ENCODE results near the gene SETBP1.

The SETBP1 gene

DNA sequence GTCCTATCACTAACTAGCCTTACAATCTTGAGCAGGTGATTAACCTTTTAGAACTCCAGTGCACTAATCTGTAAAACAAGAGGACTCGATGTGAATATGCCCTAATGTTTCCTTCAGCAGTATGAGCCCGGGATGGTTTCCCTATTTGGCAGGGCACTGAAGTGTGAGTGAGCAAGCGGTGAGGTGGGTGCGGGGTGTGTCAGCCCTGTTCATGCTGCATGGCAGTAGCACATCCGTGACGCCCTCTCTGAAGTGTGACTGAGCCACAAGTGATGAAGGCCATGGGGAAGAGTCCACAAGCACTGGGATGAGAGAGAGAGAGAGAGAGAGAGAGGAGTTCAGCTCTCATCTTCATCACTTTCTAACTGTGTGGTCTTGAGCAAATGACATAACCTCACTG lies 168.7 kb downstream of the SETBP1 start:
- no peak for DNase-seq

DNA sequence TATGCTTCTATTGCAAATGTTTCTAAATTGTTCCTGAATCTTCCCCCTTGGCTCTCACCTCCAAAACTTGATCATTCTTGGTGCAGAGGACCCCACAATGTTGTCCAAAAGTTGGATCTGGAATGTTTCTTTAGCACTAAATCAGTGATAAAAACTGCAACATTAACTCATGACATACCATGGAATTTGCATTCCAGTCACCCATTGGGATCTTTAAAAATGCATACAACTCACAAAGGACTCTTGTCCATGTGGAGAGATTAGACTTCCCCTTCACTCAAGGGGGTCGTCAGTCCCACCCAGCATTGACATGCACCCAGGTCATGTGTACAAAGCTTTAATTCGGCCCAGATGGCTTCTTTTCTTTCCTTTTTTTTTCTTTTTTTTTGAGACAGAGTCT lies 169.3 kb downstream of the SETBP1 start:
- DNase-seq = no peak

DNA sequence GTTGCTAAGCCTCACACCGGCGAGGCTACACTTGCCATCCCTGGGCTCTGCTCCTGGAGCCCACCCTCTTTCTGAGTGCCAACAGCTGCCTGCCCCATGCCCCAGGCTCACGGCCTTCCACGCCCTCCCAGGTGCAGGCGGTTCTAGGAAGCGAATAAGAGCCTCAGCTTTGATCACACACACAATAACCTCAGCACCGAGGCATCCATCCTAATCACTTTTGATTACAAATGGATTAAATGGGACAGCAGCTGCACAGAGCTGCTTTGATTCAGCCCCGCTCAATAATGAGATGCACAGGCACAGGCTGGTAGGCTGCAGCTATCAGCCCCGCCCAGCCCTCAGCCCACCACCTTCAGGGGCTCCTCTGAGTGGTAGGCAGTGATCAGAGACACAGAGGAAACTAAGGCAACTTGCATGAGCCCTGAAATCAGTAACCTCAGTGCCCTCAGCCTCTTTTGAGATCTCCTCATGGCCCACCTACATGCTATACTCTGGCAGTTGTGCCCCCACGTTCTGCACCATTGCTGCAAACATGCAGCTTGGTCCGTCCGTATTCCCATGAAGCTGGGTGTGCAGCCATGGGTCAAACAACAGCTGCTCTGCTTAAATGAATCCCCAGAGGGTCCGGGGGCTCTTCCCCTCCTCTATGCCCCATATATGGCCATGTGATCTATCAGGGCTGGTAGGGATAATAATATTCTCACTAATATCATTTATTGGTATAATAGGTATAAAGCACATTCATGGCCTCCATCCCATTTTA lies 171.4 kb downstream of the SETBP1 start:
- no peak for DNase-seq

DNA sequence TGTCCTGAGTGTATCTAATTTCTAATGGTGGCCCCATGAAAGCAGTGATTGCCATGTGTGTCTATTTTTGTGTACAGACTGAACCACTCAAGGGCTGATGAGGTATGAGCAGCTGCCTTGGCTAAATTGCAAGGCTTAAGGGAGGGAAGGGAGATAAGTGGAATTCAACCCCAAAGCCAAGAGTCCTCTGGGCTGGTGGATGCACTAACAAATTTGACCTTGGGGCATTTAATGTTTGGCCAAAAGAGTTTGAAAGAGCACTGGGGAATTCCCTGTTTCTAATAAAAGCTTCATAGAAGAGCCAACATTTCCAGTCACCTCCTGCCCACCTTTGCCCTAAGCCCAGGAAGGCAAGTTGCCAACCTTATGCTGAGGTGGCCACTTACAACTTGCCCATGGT lies 172.1 kb downstream of the SETBP1 start:
- no peak for DNase-seq

DNA sequence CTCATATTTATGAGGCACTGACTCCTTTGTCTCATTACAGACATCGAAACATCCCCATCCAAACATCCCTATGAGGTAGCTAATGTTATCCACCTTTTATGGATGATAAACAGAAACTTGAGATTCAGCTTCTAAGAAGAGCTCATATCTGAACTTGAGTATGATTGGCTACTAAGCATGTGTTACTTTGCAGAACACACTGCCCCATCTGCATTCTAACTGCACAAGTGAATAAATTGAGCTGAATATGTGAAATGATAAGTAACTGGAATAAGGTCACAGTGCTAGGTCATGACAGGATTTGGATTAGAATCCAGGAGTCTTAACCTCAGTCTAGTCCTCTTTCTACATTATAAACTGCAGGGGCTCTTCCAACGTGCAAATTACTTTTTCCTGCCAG lies 172.7 kb downstream of the SETBP1 start:
- no peak for DNase-seq

DNA sequence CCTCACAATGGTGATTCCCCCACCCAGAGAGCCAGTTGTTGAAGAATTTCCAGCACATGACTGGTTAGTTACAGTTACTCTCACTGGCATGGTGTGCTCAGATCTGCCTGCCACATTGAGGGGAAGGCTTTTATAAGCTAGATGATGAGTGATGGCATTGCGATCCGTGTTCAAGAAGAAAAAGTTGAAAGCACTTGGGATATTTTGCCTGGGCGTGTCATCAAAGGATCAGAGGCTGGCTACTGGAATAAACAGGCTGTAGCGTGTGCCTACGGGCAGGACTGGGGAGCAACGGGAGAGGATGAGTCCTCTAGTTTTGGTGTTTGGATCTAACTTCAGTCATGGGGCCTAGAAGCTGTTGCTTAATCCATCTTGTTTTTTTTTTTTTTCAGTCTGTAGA lies 175.0 kb downstream of the SETBP1 start:
- DNase-seq = no peak

DNA sequence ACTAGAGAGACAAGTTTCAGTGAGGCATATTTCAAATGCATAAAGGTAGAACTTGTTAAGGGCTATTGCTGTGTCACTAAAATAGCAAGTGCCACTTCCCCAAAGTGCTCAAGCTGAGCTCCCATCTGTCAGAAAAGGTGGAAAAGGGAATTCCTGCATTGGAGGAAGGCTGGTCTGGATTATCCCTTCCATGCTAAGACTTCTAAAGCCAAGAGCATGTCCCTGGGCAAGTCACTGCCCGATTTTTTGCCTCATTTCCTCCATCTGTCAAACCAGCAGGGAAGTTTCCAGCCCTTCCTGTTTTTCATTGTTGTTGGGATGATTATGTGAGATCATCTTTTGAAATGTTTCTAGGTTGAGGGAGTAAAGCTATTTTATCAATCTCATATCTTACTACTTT lies 175.5 kb downstream of the SETBP1 start:
- DNase-seq = no peak

DNA sequence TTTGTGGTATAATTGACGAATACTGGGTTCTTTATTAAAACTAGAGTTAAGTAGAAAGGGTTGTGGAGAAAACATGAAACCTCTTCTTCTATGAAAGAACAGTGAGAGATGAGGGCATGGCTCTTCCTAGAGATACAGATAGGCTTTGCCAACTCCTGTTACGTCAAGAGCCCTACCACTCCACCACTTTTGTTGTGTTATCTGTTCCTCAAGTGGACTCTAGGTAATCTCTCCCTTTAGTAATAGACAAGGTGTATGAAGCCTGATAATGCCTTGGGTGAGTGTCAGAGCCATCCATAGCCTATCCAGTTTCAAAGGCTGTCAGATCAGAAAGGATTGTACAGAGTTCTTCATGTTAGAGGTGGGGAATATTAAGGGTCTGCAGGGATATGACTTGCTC lies 176.4 kb downstream of the SETBP1 start:
- DNase-seq = no peak

DNA sequence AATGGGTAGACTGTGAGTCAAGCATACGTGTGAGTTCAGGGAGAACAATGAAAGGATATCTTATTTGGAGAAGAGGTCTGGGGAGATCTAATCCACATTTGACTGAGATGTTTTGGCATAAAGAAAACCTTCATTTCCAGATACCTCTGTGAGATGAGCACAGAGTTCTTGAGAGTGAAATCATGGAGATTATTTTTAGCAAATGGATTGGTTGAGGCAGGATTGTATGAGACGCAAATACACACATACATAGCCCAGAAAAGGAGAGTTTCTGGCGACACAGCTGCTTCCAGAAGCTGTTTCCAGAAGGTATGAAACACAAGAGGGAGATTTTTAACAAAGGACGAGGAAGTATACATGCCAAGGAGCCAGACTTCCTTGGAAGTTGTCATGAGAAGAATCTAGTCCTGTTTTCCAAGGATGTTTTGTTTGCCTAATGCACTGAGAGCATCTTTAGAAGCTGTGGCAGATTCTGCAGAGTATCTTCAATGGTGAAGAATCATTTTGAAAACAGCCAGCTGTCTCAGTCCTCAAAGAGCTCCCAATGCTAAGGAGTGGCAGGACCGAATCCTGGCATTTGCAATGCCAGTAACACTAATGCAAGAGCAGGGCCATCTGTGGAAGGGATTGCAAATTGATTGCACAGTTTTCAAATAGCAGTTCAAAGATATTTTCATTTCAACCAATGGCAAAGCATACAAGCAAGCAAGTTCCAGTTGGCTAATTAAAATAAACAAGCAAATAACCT lies 177.2 kb downstream of the SETBP1 start:
- DNase-seq = no peak

DNA sequence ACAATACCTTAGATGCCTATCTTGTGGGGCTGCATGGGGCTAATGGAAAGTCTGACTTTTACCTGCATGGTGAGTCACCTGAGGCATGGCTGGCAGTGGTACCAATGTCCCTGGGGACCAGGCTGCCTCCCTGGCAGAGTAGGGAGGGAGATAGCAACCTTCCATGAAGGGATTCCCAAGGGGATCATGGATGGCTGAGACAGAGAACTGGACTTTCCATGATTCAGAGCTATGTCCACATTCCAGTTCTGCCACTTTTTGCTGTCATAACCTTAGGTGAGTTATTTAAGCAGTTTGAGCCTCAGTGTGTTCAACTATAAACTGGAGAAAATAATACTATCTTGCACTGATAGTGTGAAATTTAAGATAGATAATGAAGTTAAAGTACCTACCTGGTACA lies 178.6 kb downstream of the SETBP1 start:
- no peak for DNase-seq

DNA sequence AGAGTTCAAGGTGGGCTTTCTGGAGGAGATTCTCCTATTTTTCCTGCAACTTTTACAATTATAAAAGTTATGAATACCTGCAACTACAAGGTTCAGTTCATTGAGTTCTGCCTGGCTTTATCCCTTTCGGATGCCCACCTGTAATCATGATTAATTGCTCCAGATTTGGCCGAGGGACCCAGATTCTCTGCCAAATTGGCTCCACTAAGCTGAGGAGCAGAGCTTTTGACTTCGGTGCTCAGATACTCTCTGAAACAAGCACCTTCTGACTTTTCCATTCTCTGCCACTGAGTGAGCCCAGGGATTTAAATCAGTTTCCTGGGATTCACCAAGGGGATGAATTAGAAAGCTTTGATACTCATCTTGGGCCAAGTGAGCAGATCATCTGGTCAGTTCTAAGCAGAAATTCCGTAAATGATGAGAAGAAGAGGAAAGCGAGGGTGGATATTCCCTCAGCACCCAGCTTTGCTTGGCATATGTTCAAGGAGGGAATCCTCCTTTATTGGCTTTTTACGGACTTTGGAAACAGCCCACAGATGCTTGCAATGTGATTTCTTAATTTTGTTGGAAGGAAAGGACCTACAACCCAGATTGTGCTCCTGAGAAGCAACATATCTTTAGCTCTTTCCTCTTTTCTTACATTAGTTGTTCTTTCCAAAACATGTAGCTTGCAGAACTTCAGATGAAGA lies 179.2 kb downstream of the SETBP1 start:
- no peak for DNase-seq

DNA sequence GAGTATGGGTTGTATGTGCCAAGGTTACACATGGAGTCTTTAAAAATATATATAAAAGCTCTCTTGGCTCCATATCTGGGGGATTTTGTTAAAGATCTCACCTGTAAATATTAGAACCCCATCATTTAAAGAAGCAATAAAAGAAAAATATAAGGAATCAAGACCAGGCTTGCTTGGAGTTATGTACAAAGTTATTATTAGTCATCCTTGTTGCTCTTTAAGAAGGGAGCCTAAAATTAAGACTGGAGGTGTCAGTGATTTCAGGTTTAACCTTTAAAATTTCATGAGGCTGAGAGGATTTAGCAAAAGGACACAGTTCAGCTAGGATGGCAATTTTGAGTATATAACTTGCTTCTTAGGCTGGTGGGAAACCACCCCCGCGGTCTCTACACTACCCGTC lies 181.4 kb downstream of the SETBP1 start:
- DNase-seq = no peak

DNA sequence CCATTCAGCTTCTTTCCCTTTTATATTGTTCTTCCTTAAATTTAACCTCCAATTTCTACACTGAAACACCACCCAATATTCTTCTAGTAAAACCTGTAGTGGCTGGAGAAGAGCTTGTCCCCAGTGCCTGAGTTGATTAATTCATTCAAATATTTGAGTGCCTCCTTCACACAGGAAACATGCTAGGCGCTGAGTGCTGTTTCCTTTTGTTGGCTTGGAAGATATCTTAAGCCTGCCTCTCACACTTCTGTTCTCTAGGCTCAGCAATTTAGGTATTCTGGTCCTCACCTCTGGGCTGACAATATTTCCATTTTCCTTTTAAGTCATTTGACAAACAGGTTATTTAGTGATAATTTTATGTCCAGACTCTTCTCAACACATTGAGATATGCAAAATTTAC lies 185.4 kb downstream of the SETBP1 start:
- DNase-seq = no peak

DNA sequence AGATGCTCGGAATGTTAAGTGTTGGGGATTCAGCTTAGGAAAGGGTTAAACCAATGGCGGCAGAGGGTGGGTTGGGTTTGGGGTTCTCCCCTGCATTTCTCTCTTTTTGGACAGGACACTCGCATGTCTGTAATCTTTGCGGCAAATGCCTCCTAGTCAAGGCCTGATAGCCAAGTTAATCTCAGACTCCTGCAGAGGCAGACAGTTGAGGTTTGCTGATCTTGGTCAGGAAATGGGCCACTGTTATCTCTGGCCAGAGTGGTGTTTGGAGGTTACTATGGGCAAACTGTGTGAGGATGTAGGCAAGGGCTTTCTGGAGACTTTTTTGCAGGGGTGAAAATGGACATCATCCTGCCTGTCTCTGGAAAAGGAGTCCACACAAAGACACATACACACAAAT lies 188.8 kb downstream of the SETBP1 start:
- DNase-seq = no peak

DNA sequence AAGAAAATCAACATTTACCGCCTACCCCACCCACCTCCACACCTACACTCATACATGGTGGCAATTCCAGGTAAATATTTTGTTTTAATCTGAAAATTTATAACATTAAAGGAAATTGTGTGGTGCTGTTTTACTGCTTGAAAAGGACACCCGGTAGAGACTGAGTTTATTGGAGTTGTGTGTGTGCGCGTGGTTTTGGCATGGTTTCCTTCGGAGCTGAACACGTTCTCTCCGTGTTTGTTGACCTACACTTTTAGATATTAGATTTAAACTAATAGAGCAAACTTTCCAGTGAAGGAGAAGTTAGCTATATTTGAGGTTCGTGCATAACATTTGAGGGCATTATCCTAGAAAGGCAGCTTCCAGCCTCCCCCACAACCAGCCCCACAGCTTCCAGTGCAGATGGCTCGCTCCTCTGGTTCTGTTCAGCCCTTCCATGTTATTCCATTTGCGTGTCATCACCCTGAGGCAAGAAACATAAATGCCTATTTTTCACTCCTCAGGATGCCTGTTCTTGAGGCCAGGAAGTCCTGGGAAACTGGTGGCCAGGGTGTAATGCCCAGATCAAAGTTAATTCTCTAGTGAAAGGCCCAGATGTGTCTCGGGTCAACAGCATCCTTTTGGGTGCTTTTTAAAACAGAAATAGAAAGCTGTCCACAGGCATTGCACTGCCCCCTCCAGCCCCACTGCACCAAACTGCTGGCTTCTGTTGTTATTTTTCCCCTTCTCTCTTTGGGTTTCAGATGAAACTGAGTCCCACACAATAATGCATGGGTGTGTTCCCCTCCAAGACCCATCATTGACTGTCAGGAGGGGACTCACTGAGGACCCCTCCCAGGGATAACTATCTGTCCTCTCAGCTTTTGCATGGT lies 190.2 kb downstream of the SETBP1 start:
- no peak for DNase-seq

DNA sequence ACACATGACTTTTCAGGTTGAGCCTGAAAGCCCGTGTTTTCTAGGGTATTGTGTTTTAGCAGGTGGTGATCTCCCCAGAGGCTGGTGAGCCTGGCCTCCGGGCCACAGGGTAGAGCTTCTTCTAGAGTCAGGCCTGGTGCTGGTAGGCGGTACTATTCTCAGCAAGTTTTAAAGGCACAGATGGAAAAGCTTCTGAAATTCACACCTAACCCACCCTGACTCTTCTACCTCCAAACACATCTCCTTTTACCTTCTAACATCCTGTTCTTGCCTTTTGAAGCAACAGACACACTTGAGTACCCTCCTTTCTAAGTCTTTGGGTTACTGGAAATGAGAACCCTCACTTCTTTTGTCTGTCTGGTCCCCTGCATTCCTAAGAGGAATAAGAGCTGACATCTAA lies 191.1 kb downstream of the SETBP1 start:
- no peak for DNase-seq

DNA sequence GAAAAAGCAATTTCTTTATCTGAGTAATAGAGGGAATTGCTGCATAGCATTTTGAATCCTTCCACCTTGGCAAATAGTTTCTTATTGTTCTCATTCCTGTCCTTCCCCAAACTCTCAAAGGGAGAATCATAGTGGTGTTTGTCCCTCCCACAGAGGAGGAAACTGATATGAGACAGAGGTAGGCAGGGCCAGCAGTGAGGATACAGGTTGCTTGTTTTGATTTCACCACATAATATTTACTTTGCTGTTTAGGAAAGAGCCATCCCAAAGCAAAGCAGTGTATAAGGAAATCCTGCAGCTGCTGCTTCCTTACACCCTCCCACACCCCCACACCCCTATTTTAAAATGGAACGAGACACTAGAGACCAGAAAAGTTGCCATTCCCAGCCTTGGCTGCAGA lies 195.3 kb downstream of the SETBP1 start:
- DNase-seq = no peak

DNA sequence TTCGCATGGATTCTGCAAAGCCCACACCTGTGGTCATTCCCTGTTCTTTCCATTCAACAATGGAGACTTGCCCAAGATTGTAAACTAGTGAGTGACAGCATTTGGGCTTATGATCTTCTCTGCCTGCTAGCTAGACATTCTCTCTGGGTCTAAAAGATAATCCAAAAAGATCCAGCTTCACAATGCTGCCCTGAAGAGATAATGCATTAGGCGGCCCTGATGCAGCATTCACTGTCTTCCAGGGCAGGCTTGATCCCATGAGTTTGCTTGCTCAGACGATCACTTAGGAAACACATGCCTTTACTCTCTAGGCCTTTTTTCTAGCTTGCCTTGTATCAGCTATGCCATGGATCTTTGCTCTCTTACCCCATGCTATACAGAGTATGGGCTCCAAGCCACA lies 196.1 kb downstream of the SETBP1 start:
- DNase-seq = no peak

DNA sequence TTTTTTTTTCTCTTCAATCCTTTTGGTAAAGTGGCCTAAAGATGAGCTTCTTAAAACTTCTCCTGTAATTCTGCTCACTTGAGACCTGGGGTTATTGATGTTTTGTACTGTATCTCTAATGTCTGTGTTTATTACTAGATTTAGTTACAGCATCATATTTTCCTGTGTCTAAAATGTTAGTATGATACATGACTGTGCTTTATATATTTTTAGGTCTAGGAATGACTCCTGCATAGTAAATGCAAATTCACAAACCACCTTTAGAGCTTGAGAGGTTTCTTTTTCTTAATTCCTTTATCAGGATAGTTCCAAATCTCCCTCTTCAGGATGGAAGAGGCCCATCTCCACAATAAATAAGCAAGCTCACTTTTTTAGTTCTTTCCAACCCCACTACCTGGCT lies 197.6 kb downstream of the SETBP1 start:
- DNase-seq = no peak

DNA sequence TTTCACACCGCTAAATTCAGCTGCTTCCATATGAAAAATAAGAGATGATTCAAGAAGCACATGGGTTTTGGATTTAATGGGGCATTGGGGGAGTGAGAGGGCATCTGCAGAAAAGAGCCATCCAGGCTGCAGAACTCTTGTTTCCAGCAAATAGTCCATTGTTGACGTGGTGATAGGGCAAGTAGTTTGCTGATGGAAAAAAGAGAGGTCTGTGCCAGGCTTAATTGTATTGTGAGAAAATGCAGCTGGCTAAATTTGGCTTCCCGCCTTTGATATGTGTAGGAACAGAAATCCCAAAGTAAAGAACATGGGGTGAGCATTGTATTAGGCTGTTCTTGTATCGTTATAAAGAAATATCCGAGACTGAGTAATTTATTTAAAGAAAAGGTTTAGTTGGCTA lies 199.5 kb downstream of the SETBP1 start:
- DNase-seq = no peak

DNA sequence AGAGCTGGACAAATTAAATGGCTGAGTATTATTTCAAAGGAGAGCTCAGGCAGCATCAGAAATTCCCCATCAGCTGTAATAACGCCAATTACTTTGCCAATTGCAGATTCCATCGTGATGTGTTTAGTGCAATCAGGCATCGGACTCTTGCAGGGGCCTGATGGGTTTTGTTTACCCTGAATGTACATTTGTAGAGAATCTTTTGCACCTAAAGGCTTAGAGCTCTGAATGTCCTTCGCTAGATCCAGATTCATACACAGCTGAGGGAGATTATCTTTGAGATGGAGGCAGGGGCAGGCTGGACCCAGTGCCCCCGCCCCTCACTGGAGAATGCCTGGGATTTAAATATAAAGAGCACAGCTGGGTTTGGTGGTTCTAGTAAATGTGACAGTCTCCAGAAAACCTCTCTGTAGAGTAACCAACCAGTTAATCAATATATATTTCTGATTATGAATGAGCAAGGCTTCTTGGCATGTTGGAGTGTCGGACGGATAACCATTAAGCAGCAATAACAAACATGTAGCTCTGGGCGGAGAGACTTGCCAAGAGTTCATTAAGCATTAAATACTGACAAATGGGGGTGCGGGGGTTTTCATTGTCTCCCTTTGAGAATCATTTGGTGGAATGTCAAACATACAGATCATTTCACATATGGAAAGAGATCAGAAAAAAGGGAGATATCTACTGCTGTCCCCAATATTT lies 200.9 kb downstream of the SETBP1 start:
- no peak for DNase-seq

DNA sequence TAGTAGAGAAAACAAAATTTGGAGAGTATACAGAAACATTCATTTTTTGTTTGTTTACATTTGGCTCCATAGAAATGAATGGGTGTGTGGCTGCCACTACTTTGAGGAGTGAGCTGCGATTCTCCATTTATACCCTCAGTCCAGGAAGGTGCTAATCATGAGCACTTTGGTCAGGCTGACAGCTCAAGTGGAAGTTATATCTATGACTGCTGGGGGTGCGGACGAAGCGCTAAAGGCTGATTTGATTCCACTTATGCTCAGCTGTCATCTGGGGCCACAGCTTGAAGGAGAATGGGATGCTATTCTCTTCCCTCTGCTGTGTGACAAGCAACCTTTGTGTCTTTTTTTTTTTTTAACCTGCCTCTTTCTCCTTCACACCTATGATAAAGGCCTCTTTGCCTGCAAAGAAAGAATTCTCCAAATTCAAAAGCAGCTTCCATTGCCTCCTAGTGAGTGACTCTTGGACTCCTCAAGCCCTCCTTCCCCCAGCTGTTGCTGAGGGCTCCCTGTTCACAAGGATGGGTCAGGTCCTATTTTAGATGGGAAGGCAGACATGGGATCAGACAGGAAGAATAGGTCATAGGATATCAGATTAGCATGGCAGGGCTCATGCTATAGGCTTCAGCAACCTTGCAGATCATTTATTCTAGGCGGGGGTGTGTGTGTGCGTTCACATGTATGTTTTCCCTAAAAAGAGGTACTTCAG lies 201.6 kb downstream of the SETBP1 start:
- DNase-seq = no peak

All from activated CD4-positive, CD25-positive, alpha-beta regulatory T cell treated with anti-CD3 and anti-CD28 coated beads, Interleukin-2, amount 50 U/mL, for 72 hours (primary cell).